COLO668 (cell line): ENCODE data around the gene DNAAF8.
"Not testable (repeated sequence)": the region's sequence is repeated elsewhere in the genome, so short reads cannot be mapped to it uniquely, and the experiment has no call there.

Experiments used
- DNase-seq: peaks from one replicate; lab custom pipeline; 2025; ENCODE audit not compliant: unreplicated experiment; lab: John Stamatoyannopoulos, UW

Gene DNAAF8

DNA sequence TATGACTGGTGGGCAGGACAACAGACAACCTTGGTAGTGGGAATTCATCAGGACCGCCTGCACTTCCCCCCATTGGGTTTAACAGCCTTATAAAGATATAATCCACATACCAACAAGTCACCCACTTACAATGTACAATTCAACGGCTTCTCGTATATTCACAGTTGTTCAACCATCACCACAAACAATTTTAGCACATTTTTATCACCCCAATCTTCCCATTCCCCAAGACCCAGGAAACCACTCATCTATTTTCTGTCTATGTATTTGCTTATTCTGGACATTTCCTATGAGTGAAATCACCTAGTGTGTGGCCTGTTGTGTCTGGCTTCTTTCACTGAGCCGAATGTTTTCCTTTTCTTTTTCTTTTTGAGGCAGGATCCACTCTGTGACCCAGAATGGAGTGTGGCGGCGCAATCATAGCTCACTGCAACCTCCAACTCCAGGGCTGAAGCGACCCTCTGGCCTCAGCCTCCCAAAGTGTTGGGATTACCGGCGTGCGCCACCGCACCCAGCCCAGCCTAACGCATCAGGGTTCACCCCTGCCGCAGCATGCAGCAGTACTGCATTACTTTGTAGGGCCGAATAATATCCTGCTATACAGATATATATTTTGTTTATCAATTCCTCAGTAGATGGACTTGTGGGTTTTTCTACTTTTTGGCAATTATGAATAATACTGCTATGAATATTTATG, 11.1 kb upstream of the DNAAF8 start:
- DNase-seq: no peak

DNA sequence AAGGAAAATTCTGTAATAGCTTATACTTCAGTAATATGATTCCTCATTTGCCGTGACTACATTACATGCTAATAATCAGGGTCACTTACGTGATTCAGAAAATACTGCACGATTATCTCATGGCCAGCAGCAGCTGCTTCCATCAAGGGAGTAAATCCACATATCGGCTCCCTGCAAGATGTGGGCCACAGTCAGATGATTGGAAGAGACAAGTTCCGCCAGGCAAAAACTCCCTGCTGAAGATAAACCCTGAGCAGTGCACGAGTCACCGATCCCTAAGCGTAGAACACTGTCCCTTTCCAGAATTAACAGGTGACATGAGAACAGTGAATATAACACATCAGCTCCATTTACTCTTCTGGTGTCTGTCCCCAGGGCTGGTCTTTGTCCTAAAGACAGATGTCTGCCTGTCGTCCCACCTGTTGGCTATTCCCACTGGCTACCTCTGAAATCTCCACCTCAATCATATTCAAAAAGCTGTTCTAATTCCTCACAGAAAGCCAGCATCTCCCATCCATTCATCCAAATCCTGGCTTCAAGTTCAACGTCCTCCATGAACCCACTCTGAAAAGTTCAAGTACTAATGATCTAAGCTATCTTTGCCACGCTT, 9.6 kb upstream of the DNAAF8 start:
- DNase-seq: no peak

- no peak for DNase-seq
Observed at GRCh38 chr16:4726616-4727015, 7.7 kb upstream of the DNAAF8 start.

- DNase-seq: no peak
Observed at GRCh38 chr16:4728676-4729075, 5.7 kb upstream of the DNAAF8 start.

- DNase-seq: no peak
Observed at GRCh38 chr16:4729876-4730275, 4.5 kb upstream of the DNAAF8 start.

DNA sequence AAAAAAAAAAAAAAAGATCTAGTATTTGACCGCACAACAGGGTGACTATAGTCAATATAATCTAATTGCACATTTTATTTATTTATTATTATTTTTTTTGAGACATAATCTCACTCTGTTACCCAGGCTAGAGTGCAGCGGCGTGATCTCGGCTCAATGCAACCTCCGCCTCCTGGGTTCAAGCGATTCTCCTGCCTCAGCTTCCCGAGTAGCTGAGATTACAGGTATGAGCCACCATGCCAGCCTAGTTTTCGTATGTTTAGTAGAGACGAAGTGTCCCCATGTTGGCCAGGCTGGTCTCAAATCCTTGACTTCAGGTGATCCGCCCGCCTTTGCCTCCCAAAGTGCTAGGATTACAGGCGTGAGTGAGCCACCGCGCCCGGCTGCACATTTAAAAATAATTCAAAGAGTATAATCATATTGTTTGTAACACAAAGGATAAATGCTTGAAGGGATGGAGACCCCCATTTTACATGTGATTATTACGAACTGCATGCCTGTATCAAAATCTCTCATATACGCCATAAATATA, 1.1 kb upstream of the DNAAF8 start:
- no peak for DNase-seq

GRCh38 chr16:4733747-4734062, 632 bp upstream of the DNAAF8 start:
- peak; percentile 46 for DNase-seq

- peak; percentile 84 for DNase-seq
Observed at GRCh38 chr16:4734730-4735535, 596 bp downstream of the DNAAF8 start.

GRCh38 chr16:4736546-4736945, 2.2 kb downstream of the DNAAF8 start:
- no peak for DNase-seq

- DNase-seq: no peak
Observed at GRCh38 chr16:4737545-4737944, 3.2 kb downstream of the DNAAF8 start.

DNA sequence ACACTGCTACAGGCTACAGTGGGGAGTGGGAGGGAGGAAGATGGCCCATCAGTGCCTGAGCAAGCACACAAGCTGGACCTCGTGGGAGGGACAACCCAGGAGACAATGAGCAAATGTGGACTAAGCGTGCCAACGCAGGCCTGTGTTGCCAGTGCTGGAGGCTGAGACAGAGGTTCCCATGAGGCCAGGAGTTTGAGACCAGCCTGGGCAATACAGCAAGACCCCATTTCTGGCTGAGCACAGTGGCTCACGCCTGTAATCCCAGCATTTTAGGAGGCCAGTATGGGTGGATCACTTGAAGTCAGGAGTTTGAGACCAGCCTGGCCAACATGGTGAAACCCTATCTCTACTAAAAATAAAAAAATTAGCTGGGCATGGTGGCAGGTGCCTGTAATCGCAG, 4.0 kb downstream of the DNAAF8 start:
- DNase-seq: not testable (repeated sequence)

DNA sequence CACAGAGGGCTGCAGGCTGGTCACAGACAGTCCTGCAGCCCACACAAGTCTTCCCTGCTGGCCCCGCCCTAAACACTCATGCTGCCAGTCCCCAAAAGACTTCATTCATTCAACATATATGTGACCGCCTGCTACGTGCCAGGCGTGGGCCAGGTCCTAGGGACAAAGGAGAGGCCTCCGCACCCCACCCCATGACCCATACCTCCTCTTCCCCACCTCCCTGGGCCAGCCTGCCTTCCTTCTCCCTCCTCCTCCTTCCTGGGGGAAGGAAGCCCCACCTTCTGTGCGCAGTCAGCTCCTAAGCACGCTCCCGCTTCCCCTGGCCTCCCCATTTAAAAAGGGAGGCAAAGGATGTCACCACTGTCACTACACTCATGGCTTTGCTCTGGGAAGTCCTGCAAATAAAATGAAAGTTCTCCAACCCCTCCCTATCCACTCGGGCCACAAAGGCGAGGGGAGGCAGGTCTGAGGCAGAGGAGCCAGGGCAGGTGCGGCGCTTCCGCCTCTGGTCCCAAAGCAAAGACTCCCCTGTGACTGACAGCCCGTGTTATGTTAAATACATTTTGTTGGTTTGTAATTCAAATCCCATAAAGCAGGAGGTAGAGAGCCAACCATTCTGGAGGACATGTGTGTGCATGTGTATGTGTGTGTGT, 9.0 kb downstream of the DNAAF8 start:
- DNase-seq: peak; percentile 33

DNA sequence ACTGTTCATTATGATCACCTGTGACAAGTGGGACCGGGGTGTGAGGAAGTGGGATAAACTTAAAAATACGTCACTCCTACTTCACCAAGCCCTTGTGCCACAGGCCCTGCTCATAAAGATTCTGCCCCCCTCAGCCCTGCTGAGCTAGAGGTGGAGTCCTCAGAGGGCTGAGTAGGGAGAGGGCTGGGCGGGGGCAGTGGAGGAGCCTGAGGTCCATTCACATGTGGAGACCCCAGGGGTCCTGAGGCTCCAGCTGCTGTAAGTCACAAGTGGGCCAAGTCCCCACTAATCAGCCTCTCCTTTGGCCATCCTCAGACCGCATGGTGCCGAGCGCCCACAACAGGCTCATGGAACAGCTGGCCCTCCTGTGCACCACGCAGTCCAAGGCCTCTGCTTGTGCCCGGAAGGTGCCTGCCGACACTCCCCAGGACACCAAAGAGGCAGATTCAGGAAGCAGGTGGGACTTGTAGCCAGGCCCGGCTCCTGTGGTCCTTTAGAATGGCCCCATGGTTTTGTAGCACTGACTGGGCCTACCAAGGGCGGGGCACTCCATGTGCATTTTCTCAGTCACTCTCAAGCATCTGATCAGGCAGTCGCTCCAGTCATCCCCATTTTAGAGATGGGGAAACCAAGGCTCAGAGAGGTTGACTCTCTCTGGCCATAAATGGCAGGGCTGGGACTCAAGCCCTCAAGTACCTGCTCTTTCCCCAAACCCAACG, 10.4 kb downstream of the DNAAF8 start:
- no peak for DNase-seq

GRCh38 chr16:4745274-4745569, 10.9 kb downstream of the DNAAF8 start:
- no peak for DNase-seq

DNA sequence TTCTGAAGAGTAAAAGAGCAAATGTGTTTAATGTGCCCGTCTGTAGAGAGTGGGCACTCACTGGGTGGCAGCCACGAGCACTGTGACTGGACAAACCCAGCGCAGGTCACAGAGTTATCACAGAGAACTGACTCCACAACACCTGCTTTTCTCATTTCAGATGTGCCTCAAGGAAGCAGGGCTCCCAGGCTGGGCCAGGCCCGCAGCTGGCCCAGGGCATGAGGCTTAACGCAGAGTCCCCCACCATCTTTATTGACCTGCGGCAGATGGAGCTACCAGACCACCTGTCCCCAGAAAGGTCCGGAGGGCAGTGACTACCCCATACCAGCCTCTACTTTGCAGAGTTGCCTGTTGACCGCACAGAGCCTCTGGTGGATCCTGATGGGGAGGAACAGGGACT, 11.9 kb downstream of the DNAAF8 start:
- peak; percentile 8 for DNase-seq

DNA sequence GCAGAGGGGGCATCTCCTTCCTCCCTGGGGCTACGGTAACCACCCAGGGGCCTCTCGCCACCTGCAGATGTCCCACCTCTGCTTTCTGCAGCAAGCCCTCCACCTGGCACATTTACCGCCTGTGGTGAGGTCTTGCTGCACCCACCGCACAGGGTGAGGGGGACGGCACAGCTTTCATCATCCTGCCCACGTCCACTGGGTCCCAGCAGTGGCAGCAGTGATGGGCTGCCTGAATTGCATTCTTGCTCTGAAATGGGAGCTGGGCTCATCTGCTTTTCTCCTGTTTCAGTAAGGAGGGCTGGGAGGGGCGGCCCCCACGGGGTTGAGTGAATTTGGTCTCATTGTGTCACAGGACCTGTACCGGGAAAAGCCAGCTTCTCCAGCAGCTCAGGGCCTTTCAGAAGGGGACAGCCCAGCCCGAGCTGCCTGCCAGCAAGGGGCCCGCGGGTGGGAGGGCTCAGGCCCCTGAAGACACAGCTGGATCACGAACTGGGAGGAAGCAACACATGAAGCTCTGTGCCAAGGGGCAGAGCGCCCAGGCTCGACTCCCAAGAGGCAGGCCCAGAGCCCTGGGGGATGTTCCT, 12.7 kb downstream of the DNAAF8 start:
- DNase-seq: no peak

DNA sequence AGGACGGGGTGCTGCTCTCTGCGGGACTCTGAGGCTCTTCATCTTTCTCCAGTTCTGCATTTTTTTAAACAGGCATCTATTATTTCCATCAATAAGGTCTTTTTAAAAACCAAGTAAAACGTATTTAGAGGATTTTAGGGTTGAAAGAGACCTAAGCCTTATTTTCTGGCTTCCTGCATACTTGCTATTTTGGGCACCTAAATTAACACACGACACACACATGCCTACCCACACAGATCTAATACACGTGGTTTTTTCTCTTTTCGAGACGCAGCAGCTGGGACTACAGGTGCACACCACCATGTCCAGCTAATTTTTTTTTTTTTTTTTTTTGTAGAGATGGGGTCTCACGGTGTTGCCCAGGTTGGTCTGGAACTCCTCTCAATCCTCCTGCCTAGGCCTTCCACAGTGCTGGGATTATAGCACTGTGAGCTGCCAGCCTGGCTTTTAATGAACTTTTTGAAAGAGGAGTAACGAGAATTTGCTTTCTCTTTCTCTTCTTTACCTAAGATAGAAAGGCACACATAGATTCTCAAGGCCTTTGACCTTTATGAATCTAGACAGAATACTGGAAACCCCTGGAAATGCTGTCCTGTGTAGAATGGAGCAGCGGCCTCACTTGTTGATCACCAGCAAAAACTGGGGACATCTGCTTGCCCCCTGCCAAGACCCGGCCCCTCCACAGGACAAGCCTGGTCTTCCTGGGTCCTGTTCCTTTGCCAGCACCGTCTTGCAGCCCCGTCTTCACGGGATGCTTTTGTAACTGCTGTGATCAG, 13.8 kb downstream of the DNAAF8 start:
- DNase-seq: no peak

GRCh38 chr16:4748682-4749411, 14.5 kb downstream of the DNAAF8 start:
- no peak for DNase-seq

GRCh38 chr16:4749700-4750257, 15.4 kb downstream of the DNAAF8 start:
- DNase-seq: no peak
